Keratinocyte (primary cell): ENCODE data around the gene MSX2.

Experiments
- EZH2 ChIP-seq: IDR thresholded peaks from one replicate; pipeline ENCODE4 v1.6.1; 2012; ENCODE audit warnings: inconsistent platforms, mild to moderate bottlenecking, low read length, moderate library complexity
- TF ChIP-seq, protein P1 (sequence below), 3 experiments: IDR thresholded peaks in 1 of 3; conservative IDR thresholded peaks in 1 of 3; optimal IDR thresholded peaks in 1 of 3; 2 replicates in 2 of 3; 3 replicates in 1 of 3; pipeline versions ENCODE3 to v1.5.1; 2011; ENCODE audit warnings: low read length in 3 of 3, mild to moderate bottlenecking in 3 of 3, moderate library complexity in 2 of 3, control low read depth in 1 of 3, inconsistent platforms in 1 of 3; ENCODE audit not compliant: insufficient read depth in 2 of 3; ENCODE audit errors: extremely low read depth in 1 of 3

GRCh38 chr5:174719793-174720611 is 4.4 kb upstream of the MSX2 start:
- TF ChIP-seq, protein P1, sequence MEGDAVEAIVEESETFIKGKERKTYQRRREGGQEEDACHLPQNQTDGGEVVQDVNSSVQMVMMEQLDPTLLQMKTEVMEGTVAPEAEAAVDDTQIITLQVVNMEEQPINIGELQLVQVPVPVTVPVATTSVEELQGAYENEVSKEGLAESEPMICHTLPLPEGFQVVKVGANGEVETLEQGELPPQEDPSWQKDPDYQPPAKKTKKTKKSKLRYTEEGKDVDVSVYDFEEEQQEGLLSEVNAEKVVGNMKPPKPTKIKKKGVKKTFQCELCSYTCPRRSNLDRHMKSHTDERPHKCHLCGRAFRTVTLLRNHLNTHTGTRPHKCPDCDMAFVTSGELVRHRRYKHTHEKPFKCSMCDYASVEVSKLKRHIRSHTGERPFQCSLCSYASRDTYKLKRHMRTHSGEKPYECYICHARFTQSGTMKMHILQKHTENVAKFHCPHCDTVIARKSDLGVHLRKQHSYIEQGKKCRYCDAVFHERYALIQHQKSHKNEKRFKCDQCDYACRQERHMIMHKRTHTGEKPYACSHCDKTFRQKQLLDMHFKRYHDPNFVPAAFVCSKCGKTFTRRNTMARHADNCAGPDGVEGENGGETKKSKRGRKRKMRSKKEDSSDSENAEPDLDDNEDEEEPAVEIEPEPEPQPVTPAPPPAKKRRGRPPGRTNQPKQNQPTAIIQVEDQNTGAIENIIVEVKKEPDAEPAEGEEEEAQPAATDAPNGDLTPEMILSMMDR (optimal IDR thresholded peaks at IDR 0.05 in 1 of 3, IDR thresholded peaks at IDR 0.05 in 1 of 3, conservative IDR thresholded peaks at IDR 0.05 in 1 of 3; ENCODE audit: extremely low read depth in 1 of 3, insufficient read depth in 2 of 3, low read length in 3 of 3): no peak
- no peak for TF ChIP-seq EZH2
